GM19438 (cell line): ENCODE results near the gene KLHL29.

Experiments used
- ATAC-seq: cut with Tn5 transposase; IDR thresholded peaks from one replicate; pipeline ENCODE4 v1.9.1; 2021; ENCODE audit warnings: low read depth; ENCODE audit not compliant: unreplicated experiment

The KLHL29 gene

DNA sequence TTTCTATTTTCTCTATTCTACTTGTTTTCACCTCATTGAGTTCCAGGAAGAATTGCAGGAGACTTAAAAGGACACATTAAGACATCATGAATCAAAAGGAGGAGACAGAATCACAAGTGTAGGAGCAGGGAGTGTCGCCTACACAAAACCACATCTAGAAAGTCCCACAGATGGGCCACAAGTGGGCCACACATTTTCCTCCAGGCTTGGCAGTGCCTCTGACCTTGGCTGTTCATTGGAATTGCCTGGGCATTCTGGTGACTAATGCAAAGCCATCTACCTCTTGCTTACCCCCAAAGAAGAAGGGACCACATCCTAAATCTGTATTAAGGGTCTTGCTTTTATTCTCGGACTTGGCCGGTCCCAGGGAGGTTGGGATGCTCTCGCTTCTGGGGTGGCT is 103.6 kb downstream of the KLHL29 start:
- ATAC-seq = no peak

- no peak for ATAC-seq
These were observed 104.7 kb downstream of the KLHL29 start for GRCh38 chr2:23489471-23490322.

GRCh38 chr2:23491591-23492336 is 106.8 kb downstream of the KLHL29 start:
- ATAC-seq = no peak

DNA sequence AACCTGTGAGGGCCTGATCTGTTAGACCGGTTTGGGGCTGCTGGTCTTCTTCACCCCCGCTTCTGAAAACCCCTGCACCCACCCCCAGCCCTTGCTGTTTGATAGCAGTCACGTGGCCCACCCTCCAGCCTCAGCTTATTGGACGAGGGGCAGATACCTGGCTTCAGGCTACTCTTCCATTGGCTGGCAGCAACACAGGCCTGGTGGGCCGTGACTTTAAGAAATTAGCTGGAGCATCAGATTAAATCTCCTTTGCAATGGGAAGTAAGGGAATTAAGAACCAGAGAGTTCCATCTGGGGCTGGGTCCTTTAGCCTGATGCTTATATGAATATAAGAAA is 107.3 kb downstream of the KLHL29 start:
- ATAC-seq = no peak

DNA sequence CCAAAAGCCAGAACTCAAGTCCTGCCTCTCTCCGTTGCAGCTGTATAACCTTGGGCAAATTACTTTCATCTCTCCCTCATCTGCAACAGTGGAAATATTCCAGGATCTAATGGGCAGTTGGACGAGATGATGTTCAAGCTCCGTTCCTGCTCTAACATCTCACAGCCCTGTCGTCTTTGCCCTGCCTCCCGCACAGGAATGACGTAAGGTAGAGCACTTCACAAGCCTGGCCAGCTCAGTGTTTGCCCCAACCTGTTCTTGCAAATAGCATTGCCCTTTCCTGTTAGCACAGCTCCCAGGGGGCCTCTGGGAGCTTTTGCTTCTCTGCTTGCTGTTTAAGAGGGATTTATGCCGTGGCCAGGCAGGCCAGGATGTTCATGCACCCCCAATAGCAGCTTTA is 107.9 kb downstream of the KLHL29 start:
- no peak for ATAC-seq

GRCh38 chr2:23493846-23494245 is 108.9 kb downstream of the KLHL29 start:
- ATAC-seq = no peak

DNA sequence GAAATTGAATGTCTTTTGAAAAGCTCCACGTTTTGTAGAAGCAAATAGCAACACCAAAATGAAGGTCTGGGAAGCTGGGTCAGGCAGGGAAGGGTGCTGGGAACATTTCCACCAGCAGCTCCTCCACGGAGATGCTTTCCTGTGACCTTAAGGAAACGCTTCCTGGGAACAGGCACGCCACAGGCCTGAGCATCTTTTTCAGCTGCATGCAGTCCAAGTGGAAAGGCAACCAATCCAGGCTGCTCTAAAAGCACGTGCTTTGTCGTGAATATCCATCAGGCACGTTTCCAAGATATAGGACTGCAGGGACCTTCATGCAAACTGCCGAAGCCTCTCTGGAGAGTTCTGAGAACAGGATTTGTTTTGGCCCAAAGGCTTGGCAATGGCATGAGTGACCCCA is 109.3 kb downstream of the KLHL29 start:
- no peak for ATAC-seq

- no peak for ATAC-seq
These were observed 110.7 kb downstream of the KLHL29 start for GRCh38 chr2:23495661-23496114.

GRCh38 chr2:23496456-23496855 is 111.5 kb downstream of the KLHL29 start:
- no peak for ATAC-seq

DNA sequence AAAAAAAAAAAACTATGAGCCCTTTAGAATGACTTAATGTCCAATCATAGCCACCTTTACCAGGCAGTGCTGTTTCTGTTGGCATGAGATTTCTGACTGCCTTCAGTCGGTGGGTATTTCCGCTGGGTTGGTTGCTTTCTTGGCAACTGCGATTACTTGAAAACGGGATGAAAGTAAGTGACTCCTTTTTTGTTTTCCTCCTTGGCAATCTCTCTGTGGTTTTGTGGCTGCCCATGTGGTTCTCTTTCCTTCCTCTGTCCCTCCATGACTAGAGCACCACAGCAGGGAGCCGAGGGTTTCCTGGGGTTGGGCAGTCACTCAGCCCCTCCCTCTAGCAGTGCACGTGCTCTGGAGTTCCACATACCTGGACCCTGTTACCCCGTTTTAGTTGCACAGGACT is 112.1 kb downstream of the KLHL29 start:
- no peak for ATAC-seq

- ATAC-seq = no peak
These were observed 112.6 kb downstream of the KLHL29 start for GRCh38 chr2:23497536-23497935.

- no peak for ATAC-seq
These were observed 114.0 kb downstream of the KLHL29 start for GRCh38 chr2:23498943-23499342.

- ATAC-seq = no peak
These were observed 114.5 kb downstream of the KLHL29 start for GRCh38 chr2:23499439-23499838.

GRCh38 chr2:23500836-23501235 is 115.9 kb downstream of the KLHL29 start:
- no peak for ATAC-seq

- ATAC-seq = no peak
These were observed 117.1 kb downstream of the KLHL29 start for GRCh38 chr2:23502096-23502495.

DNA sequence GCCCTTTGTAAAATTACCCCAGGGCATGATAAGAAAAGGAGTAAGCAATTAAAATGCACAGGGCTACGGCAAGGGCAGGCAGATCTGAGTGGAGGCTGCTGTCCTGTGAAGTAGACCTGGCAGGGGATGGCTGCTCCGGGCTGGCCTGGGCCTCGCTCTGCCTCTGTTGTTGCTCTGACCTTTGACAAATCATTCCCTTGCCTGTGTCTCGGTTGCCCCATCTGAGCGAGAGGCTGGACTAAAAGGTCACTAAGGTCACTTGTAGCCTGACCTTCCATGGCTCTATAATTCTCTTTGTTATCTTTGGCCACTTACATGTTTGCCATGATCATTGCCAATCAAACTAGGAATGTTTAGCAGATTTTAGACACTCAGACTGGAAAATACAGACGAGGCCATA is 118.1 kb downstream of the KLHL29 start:
- no peak for ATAC-seq

- ATAC-seq = no peak
These were observed 118.7 kb downstream of the KLHL29 start for GRCh38 chr2:23503682-23504081.

DNA sequence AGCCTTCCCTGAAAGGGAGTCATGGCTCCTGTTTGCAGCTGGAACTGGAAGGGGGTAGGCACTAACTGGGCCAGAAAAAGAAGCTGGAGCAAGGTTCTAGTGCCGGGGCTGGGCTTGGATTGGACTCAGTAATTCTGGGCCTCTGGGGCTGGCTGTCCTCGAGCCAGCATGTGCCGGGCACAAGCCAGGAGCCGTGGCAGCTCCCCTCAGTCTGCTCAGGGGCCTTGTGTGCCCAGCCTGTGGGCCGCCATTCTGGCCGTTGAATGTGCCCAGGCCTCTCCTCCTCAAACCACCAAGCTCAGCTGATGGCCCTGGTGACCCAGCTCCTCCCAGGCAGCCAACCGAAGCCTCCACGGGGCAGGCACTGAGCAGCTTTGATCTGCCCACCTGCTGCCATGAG is 119.6 kb downstream of the KLHL29 start:
- no peak for ATAC-seq

DNA sequence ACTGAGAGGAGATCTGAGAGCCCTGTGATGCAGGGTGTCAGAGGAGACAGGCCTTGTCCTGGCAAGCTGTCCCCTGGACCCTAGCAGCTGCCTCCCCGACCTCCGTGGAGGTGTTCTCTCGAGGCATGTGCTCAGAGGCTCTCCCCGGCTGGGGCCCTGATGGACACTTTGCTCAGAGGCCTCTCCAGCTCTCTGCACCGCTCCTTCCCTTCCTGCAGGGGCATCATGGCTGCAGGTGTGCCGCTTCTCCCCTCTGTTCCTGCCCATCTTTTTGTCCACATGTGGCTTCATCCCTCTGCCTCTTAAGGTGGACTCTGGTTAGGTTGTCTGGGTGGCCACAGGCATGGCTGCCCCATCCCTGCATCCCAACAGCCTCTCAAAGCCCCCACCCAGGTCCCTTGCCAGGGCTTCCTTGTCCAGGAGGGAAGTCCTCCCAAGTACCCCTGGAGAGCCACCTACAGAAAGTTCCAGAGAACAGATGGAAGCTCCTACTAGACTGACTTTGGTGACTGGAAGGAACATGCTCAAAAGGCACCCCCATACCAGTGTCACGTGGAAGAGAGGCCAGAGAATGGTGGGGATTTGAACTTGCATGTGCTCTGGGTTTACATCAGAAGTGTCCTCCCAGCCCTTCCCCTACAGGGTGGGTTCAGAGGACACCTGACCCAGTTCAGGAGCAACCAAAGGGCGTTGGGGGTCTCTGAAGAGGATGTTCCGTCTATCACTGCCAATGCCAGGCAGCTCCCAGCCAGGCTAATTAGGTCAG is 120.4 kb downstream of the KLHL29 start:
- no peak for ATAC-seq

DNA sequence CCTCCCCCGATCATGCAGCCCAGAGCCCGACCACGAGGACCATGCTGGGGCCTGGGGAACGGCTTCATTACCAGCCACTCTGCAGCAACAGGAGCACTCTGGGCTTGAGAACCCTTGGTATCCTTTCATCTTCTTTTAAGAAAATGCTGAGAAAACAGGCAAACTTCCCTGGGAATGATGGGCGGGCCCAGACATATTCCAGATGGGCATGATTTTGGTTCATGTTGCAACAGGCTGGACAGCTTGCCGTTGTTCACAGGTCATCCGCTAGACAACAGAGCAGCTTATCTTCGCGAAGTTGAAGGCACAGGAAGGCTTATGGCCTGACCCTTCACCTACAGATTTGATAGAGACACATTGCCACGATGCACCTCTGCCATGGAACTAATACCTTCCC is 121.0 kb downstream of the KLHL29 start:
- no peak for ATAC-seq

- no peak for ATAC-seq
These were observed 121.7 kb downstream of the KLHL29 start for GRCh38 chr2:23506531-23507266.
